Liver (tissue), 9 donors: ENCODE data around the gene CDC42BPG. TPM values are rescaled to one million over a fixed set of nuclear protein-coding genes. Genes with fewer than 3 reads are reported as not detected.

Source experiments
- DNase-seq: peaks from one replicate; pipeline ENCODE4 v3.0.0-alpha.2; 2017; ENCODE audit warnings: low spot score
- H3K27ac ChIP-seq, 2 donors: one replicate each; pipeline ENCODE4 v1.7.0; 2013; ENCODE audit warnings: inconsistent platforms in 2 of 2, low read length in 2 of 2, control low read depth in 1 of 2, low read depth in 1 of 2, mild to moderate bottlenecking in 1 of 2
- H3K27me3 ChIP-seq, 4 donors: one replicate each; pipeline versions ENCODE4 v1.6.1 to v1.7.0; 2013; ENCODE audit warnings: low read length in 3 of 4, inconsistent platforms in 1 of 4, mild to moderate bottlenecking in 1 of 4, moderate library complexity in 1 of 4; ENCODE audit not compliant: control insufficient read depth in 4 of 4, insufficient read depth in 4 of 4
- H3K36me3 ChIP-seq, 4 donors: one replicate each; pipeline versions ENCODE4 v1.6.1 to v1.7.0; 2013; ENCODE audit warnings: low read length in 3 of 4, mild to moderate bottlenecking in 3 of 4, low read depth in 1 of 4, moderate library complexity in 1 of 4; ENCODE audit not compliant: control insufficient read depth in 4 of 4, insufficient read depth in 3 of 4
- H3K4me1 ChIP-seq, 4 donors: one replicate each; pipeline versions ENCODE4 v1.6.1 to v1.7.0; 2013; ENCODE audit warnings: low read length in 3 of 4, mild to moderate bottlenecking in 3 of 4, moderate library complexity in 1 of 4; ENCODE audit not compliant: control insufficient read depth in 4 of 4, insufficient read depth in 4 of 4
- H3K4me3 ChIP-seq, 3 donors: one replicate each; pipeline versions ENCODE4 v1.6.1 to v1.7.0; 2013; ENCODE audit warnings: low read length in 3 of 3, control low read depth in 1 of 3, low read depth in 1 of 3, mild to moderate bottlenecking in 1 of 3
- H3K9ac ChIP-seq, 2 donors: one replicate each; pipeline ENCODE4 v1.7.0; 2013; ENCODE audit warnings: low read length in 2 of 2, mild to moderate bottlenecking in 2 of 2, moderate library complexity in 2 of 2, control low read depth in 1 of 2, low read depth in 1 of 2
- H3K9me3 ChIP-seq, 4 donors: one replicate each; pipeline versions ENCODE4 v1.6.1 to v1.7.0; 2013; ENCODE audit warnings: low read length in 3 of 4; ENCODE audit not compliant: control insufficient read depth in 4 of 4
- CTCF ChIP-seq: fragments of 150-350 bp; IDR thresholded peaks from 2 replicates; pipeline ENCODE4 v1.5.1; 2017; ENCODE audit warnings: improper control_type of control experiment, low read depth, low read length; ENCODE audit not compliant: missing input control
- EGR1 ChIP-seq, 2 donors: IDR thresholded peaks; 2 replicates each; pipeline ENCODE4 v1.6.1; 2016 to 2018; ENCODE audit warnings: antibody characterized with exemption in 2 of 2, low read depth in 2 of 2
- FOXA1 ChIP-seq: IDR thresholded peaks from 2 replicates; pipeline ENCODE4 v1.6.1; 2016; ENCODE audit warnings: antibody characterized with exemption
- FOXA2 ChIP-seq: IDR thresholded peaks from 2 replicates; pipeline ENCODE4 v1.6.1; 2016; ENCODE audit warnings: antibody characterized with exemption
- GABPA ChIP-seq, 2 donors: IDR thresholded peaks in 1 of 2; conservative IDR thresholded peaks in 1 of 2; 2 replicates each; pipeline ENCODE4 v1.6.1; 2016; ENCODE audit warnings: antibody characterized with exemption in 2 of 2, mild to moderate bottlenecking in 1 of 2, moderate library complexity in 1 of 2
- HNF4A ChIP-seq, 2 donors: conservative IDR thresholded peaks; 2 replicates each; pipeline ENCODE4 v1.6.1; 2016; ENCODE audit warnings: antibody characterized with exemption in 2 of 2, mild to moderate bottlenecking in 2 of 2
- HNF4G ChIP-seq: IDR thresholded peaks from 2 replicates; pipeline ENCODE4 v1.6.1; 2016; ENCODE audit warnings: antibody characterized with exemption
- NR2F2 ChIP-seq: IDR thresholded peaks from 2 replicates; pipeline ENCODE4 v1.6.1; 2016; ENCODE audit warnings: antibody characterized with exemption
- RAD21 ChIP-seq, 2 donors: IDR thresholded peaks; 2 replicates each; pipeline ENCODE4 v1.6.1; 2016; ENCODE audit warnings: antibody characterized with exemption in 2 of 2, mild to moderate bottlenecking in 2 of 2
- RXRA ChIP-seq, 2 donors: IDR thresholded peaks; 2 replicates each; pipeline ENCODE4 v1.6.1; 2017 to 2018; ENCODE audit warnings: antibody characterized with exemption in 2 of 2, mild to moderate bottlenecking in 1 of 2
- SP1 ChIP-seq: IDR thresholded peaks from 2 replicates; pipeline ENCODE4 v1.6.1; 2018; ENCODE audit warnings: antibody characterized with exemption, mild to moderate bottlenecking
- TAF1 ChIP-seq: conservative IDR thresholded peaks from 2 replicates; pipeline ENCODE4 v1.6.1; 2016; ENCODE audit warnings: antibody characterized with exemption, mild to moderate bottlenecking
- YY1 ChIP-seq: IDR thresholded peaks from 2 replicates; pipeline ENCODE4 v1.6.1; 2016; ENCODE audit warnings: antibody characterized with exemption, mild to moderate bottlenecking
- ZBTB33 ChIP-seq: IDR thresholded peaks from 2 replicates; pipeline ENCODE4 v1.6.1; 2016; ENCODE audit warnings: antibody characterized with exemption
- WGBS: extraction: QIAGEN DNeasy Blood & Tissue Kit; methylation state at CpG from one replicate; pipeline ENCODE4 v1.1.7; 2013; 5-methylcytosine and 5-hydroxymethylcytosine counted together
- polyA plus RNA-seq, 2 donors: library from polyadenylated mRNA; stranded (reverse) in 1 of 2; unstranded in 1 of 2; fragments of 200-250 nt in 1 of 2; fragments of >200 nt in 1 of 2; fragmentation: Nextera tagmentation in 1 of 2; extraction: Ambion mirVana in 1 of 2; gene quantifications; one replicate each; pipeline versions ENCODE4 v1.2.1 to v1.2.3, GENCODE V29; 2013 to 2015
- total RNA-seq, 2 donors: library from RNA; depleted of rRNA; stranded (reverse); fragments of >200 nt; gene quantifications; one replicate each; pipeline ENCODE4 v1.2.3, GENCODE V29; 2014
- TF ChIP-seq, protein P1 (sequence below): IDR thresholded peaks from 2 replicates; pipeline ENCODE4 v1.6.1; 2016; ENCODE audit warnings: antibody characterized with exemption
- donor health status: healthy.
- donor health status: healthy.
- donor health status: healthy.
- donor health status: healthy.
- donor health status: healthy.

Gene CDC42BPG
- total and polyA plus RNA-seq, 4 donors, result 0.18 to 1.2 (median 0.58) TPM

GRCh38 chr11:64890522-64890939, 46.1 kb upstream of the CDC42BPG start:
- Histone ChIP-seq H3K27ac (peak overlapping the region; percentile 86 to 89), H3K27me3 (no peaks in the 10 kb centered on the region), H3K9me3 (no peaks in the 10 kb centered on the region), H3K4me3 (peak overlapping the region; percentile 36 to 83 (median 81)), H3K9ac (peak overlapping the region in 1 of 2 donors; percentile 57), H3K4me1 (peaks cover 21 to 61% (median 49%) of the 10 kb centered on the region in 4 donors), H3K36me3 (peaks cover 0 to 2% (median 0%) of the 10 kb centered on the region in 4 donors)
- no peak for TF ChIP-seq ZBTB33
- WGBS, result 43% methylated on average over 7 of the region's 7 CpGs
- no peak for DNase-seq

DNA sequence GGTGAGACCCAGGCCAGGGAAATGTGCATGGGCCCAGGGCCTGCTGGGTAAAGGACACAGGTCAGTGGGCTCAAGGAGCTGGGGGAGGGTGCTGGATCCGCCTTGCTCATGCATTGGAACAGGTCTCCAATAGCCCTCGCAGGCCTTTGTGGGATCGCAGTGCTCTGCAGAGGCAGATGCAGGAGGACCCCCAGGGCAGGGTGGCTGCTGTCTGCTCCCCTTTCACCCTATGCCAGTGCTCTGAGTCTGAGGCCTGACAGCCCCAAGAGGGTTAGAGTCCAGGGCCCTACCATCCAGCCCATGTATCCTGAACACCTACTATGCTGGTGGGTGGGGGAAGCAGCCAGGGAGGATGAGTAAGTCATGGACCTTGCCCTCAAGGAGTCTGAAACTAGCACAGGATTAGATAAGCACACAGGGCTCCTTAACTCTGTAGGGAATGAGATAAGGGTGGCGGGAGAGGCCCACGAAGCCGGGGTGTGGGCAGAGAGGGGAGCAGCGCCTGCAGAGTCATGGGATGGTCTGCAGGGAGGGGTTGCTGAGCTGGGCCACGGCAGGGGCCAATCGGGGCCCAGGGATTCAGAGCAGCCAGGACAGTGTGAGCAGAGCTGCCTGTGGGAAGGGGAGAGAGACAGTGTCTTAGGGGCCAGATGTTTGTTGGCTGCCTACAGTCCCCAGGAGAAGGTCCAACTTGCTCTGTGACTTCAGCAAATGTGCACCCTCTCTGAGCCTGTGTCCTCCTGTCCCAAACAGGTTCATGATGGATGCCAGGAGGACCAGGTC, 44.5 kb upstream of the CDC42BPG start:
- Histone ChIP-seq H3K36me3 (no peaks in the 10 kb centered on the region), H3K9ac (no peak overlapping the region), H3K4me3 (no peak overlapping the region), H3K27me3 (no peaks in the 10 kb centered on the region), H3K9me3 (no peaks in the 10 kb centered on the region), H3K4me1 (peaks cover 15 to 51% (median 41%) of the 10 kb centered on the region in 4 donors), H3K27ac (no peak overlapping the region)
- peak; percentile 22 to 28 for TF ChIP-seq HNF4A (conservative IDR thresholded peaks at IDR 0.05)
- TF ChIP-seq, protein P1, sequence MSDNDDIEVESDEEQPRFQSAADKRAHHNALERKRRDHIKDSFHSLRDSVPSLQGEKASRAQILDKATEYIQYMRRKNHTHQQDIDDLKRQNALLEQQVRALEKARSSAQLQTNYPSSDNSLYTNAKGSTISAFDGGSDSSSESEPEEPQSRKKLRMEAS, result no peak
- DNase-seq, result peak; percentile 82
- WGBS, result 39% methylated on average over 9 of the region's 9 CpGs

DNA sequence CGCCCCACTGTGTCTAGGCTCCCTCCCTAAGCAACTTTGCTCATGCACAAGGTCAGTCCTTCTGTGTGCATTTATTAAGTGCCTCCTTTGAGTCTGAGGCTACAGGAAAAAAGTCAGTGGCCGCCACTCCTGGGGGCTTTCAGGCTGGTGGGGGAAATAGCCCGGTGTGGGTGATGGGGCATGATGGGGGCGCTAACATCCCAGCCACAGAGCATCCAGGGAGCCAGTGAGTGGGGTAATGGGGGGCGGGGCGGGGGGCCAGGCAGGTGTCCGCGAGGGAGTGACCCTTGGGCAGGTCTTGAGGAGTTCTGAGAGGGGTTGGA, 43.9 kb upstream of the CDC42BPG start:
- Histone ChIP-seq H3K4me3 (peak overlapping the region in 1 of 3 donors; percentile 29), H3K9me3 (no peaks in the 10 kb centered on the region), H3K9ac (no peak overlapping the region), H3K36me3 (no peaks in the 10 kb centered on the region), H3K27ac (peak overlapping the region; percentile 52 to 62), H3K27me3 (no peaks in the 10 kb centered on the region), H3K4me1 (peaks cover 10 to 46% (median 36%) of the 10 kb centered on the region in 4 donors)
- no peak for TF ChIP-seq FOXA2
- TF ChIP-seq FOXA1, result no peak
- no peak for TF ChIP-seq YY1
- WGBS, result 38% methylated on average over 8 of the region's 8 CpGs
- DNase-seq, result no peak

DNA sequence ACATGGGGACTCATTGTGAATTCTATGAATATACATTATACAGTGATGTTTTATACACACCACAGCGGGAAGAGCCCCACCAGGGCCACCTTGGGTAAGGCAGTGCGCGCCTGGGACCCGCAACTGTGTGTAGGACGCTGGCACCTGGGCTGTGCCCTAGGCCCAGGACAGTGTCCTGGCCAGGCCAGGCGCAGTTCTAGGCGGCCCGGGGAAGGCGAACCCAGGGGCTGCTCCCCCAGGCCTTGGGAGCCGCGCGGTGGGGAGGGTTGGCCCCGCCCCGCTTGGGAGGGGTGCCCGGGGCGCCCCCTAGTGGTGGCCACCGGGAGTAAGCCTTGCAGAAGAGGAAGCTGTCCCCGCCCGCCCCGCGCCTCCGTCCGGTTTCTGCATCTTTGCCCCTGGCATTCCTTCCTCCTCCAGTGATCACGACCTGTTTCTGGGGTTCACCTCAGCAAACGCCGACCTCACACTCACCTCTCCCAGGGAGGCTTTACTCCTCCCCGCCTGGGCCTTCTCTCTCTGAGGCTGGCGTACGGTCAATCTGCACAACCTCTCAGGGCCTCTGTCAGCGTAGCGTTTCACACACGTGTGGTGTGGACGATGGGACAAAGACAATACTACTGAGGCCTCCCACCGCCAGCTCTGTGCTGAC, 43.4 kb upstream of the CDC42BPG start:
- peak; percentile 96 for DNase-seq
- 9% methylated on average over 34 of the region's 34 CpGs for WGBS
- Histone ChIP-seq H3K9ac (no peak overlapping the region), H3K27ac (peak overlapping the region; percentile 52 to 62), H3K27me3 (no peaks in the 10 kb centered on the region), H3K36me3 (no peaks in the 10 kb centered on the region), H3K9me3 (no peaks in the 10 kb centered on the region), H3K4me3 (peak overlapping the region in 2 of 3 donors; percentile 5 to 29), H3K4me1 (peaks cover 10 to 45% (median 36%) of the 10 kb centered on the region in 4 donors)
- TF ChIP-seq RXRA (IDR thresholded peaks at IDR 0.05), result peak; percentile 42 to 43
- TF ChIP-seq NR2F2, result no peak
- TF ChIP-seq GABPA (IDR thresholded peaks at IDR 0.05 in 1 of 2, conservative IDR thresholded peaks at IDR 0.05 in 1 of 2), result peak in 1 of 2 donors; percentile 23
- TF ChIP-seq, protein P1, result no peak
- no peak for TF ChIP-seq HNF4G
- peak; percentile 65 to 80 for TF ChIP-seq RAD21 (IDR thresholded peaks at IDR 0.05)
- peak; percentile 38 for TF ChIP-seq SP1
- TF ChIP-seq EGR1 (IDR thresholded peaks at IDR 0.05; ENCODE audit: low read depth in 2 of 2), result no peak
- no peak for TF ChIP-seq ZBTB33
- TF ChIP-seq YY1, result no peak
- no peak for TF ChIP-seq FOXA1
- TF ChIP-seq HNF4A (conservative IDR thresholded peaks at IDR 0.05), result peak in 1 of 2 donors; percentile 15
- no peak for TF ChIP-seq TAF1
- peak; percentile 90 for TF ChIP-seq CTCF
